HCT116 (cell line): ENCODE measurements around the gene PSG6. TPM values are rescaled to one million over a fixed set of nuclear protein-coding genes. Genes with fewer than 3 reads are reported as not detected.
"Not testable (repeated sequence)": the region's sequence is repeated elsewhere in the genome, so short reads cannot be mapped to it uniquely, and the experiment has no call there.

ENCODE experiments used
- ATAC-seq: fragments of 200-7000 bp; cut with Tn5 transposase; 2 replicates; pipeline ENCODE4 v1.9.1; 2020; ENCODE audit warnings: mild to moderate bottlenecking, moderate library complexity
- BruUV-seq: library from RNA; stranded (reverse); fragments of 400-500 nt; replicated peaks from 2 replicates; lab custom pipeline; 2021; lab: Mats Ljungman, UMichigan
- CTCF ChIA-PET: fragments of 300-600 bp; sonication (Branson Sonifier 250); formaldehyde crosslinking; loops from one replicate; lab custom pipeline; 2021; ENCODE audit warnings: antibody characterized with exemption; lab: Charles Lee
- POLR2A ChIA-PET: fragments of 300-600, 350-600 bp; sonication (Branson Sonifier 250); formaldehyde crosslinking; loops from one replicate; lab custom pipeline; 2021; ENCODE audit warnings: antibody characterized with exemption; lab: Charles Lee
- RAD21 ChIA-PET, 2 experiments: fragments of 300-600 bp; sonication (Branson Sonifier 250); formaldehyde crosslinking; loops; one replicate each; lab custom pipeline; 2023; ENCODE audit warnings: low total read pairs in 2 of 2; ENCODE audit not compliant: uncharacterized antibody in 2 of 2, unreplicated experiment in 2 of 2, low non-redundant PET in 1 of 2; lab: Charles Lee
- DNase-seq: peaks from one replicate; pipeline ENCODE4 v3.0.0-alpha.2; 2010; ENCODE audit warnings: low read depth, low spot score
- H2AFZ ChIP-seq: fragments of 200-600 bp; shearing (Covaris generic), sonication (generic); 2 replicates; pipeline ENCODE4 v1.6.1; 2017; ENCODE audit warnings: low read depth, mixed run types, mixed read lengths, antibody characterized with exemption, low read length; ENCODE audit not compliant: poor library complexity, severe bottlenecking
- H3K27ac ChIP-seq: 2 replicates; pipeline ENCODE4 v1.5.1; 2012; ENCODE audit warnings: low read depth, low read length
- H3K27me3 ChIP-seq: fragments of 200-600 bp; sonication (generic); 2 replicates; pipeline ENCODE4 v1.6.1; 2016; ENCODE audit warnings: mixed run types, low read length, mixed read lengths; ENCODE audit not compliant: insufficient read depth
- H3K36me3 ChIP-seq, 2 experiments: fragments of 200-500 bp in 1 of 2; fragments of 200-600 bp in 1 of 2; sonication (Bioruptor generic) in 1 of 2; sonication (generic) in 1 of 2; 2 replicates each; pipeline versions ENCODE4 v1.5.1 to v1.6.1; 2014 to 2016; ENCODE audit warnings: low read length in 2 of 2, inconsistent platforms in 1 of 2, mixed read lengths in 1 of 2, mixed run types in 1 of 2; ENCODE audit not compliant: insufficient read depth in 2 of 2, control insufficient read depth in 1 of 2
- H3K4me1 ChIP-seq, 2 experiments: fragments of 200-600 bp in 1 of 2; sonication (generic) in 1 of 2; 2 replicates each; pipeline versions ENCODE4 v1.5.1 to v1.6.1; 2012 to 2017; ENCODE audit warnings: low read length in 2 of 2, inconsistent platforms in 1 of 2, mild to moderate bottlenecking in 1 of 2, mixed read lengths in 1 of 2, mixed run types in 1 of 2, moderate library complexity in 1 of 2; ENCODE audit not compliant: insufficient read depth in 2 of 2, control insufficient read depth in 1 of 2
- H3K4me2 ChIP-seq: fragments of 200-600 bp; sonication (generic); 2 replicates; pipeline ENCODE4 v1.6.1; 2017; ENCODE audit warnings: mixed run types, low read length, mixed read lengths
- H3K4me3 ChIP-seq, 2 experiments: fragments of 200-600 bp in 1 of 2; sonication (generic) in 1 of 2; replicated peaks in 1 of 2; 2 replicates each; pipeline ENCODE4 v1.5.1; 2011 to 2016; ENCODE audit warnings: low read length in 2 of 2, control low read depth in 1 of 2, low read depth in 1 of 2, mild to moderate bottlenecking in 1 of 2, mixed read lengths in 1 of 2, mixed run types in 1 of 2
- H3K79me2 ChIP-seq: fragments of 200-600 bp; sonication (generic); 2 replicates; pipeline ENCODE4 v1.6.1; 2017; ENCODE audit warnings: mild to moderate bottlenecking, mixed run types, low read length, moderate library complexity, mixed read lengths; ENCODE audit not compliant: insufficient read depth
- H3K9ac ChIP-seq: fragments of 200-600 bp; sonication (generic); 2 replicates; pipeline ENCODE4 v1.6.1; 2016; ENCODE audit warnings: low read length, mixed read lengths
- H3K9me2 ChIP-seq: fragments of 200-600 bp; sonication (generic), shearing (Covaris generic); 2 replicates; pipeline ENCODE4 v1.6.1; 2017; ENCODE audit warnings: mixed run types, mild to moderate bottlenecking, moderate library complexity; ENCODE audit not compliant: insufficient read depth
- H3K9me3 ChIP-seq, 2 experiments: fragments of 200-500 bp in 1 of 2; fragments of 200-600 bp in 1 of 2; sonication (Bioruptor generic) in 1 of 2; sonication (generic) in 1 of 2; 2 replicates each; pipeline ENCODE4 v1.6.1; 2014 to 2017; ENCODE audit warnings: low read length in 2 of 2, mixed read lengths in 2 of 2, inconsistent platforms in 1 of 2, low read depth in 1 of 2, mild to moderate bottlenecking in 1 of 2, mixed run types in 1 of 2, moderate library complexity in 1 of 2; ENCODE audit not compliant: control insufficient read depth in 1 of 2, insufficient read depth in 1 of 2
- H4K20me1 ChIP-seq: fragments of 200-600 bp; sonication (generic), shearing (Covaris generic); 2 replicates; pipeline ENCODE4 v1.6.1; 2017; ENCODE audit warnings: mixed run types, mild to moderate bottlenecking, moderate library complexity; ENCODE audit not compliant: insufficient read depth
- CBX3 ChIP-seq: IDR thresholded peaks from 2 replicates; pipeline ENCODE4 v1.6.1; 2012; ENCODE audit warnings: low read depth
- CTCF ChIP-seq, 3 experiments: fragments of 200-600 bp in 1 of 3; sonication (generic) in 1 of 3; IDR thresholded peaks in 2 of 3; conservative IDR thresholded peaks in 1 of 3; 2 replicates each; pipeline ENCODE4 v1.5.1; 2012 to 2017; ENCODE audit warnings: low read depth in 2 of 3, low read length in 2 of 3, antibody characterized with exemption in 1 of 3, borderline replicate concordance in 1 of 3, control low read depth in 1 of 3, mild to moderate bottlenecking in 1 of 3, mixed read lengths in 1 of 3, mixed run types in 1 of 3, moderate library complexity in 1 of 3; ENCODE audit not compliant: insufficient read depth in 1 of 3
- MAX ChIP-seq: IDR thresholded peaks from 2 replicates; pipeline ENCODE4 v1.6.1; 2012
- RAD21 ChIP-seq: IDR thresholded peaks from 2 replicates; pipeline ENCODE4 v1.6.1; 2012; ENCODE audit warnings: low read depth, mild to moderate bottlenecking
- intact Hi-C: fragments of 100-400 bp; cut with micrococcal nuclease; formaldehyde crosslinking; loops from 2 replicates; pipeline ENCODE4 v1.10.0; 2022
- total RNA-seq: library from RNA; stranded (reverse); gene quantifications from one replicate; pipeline ENCODE4 v1.2.1, GENCODE V29; 2021; ENCODE audit not compliant: unreplicated experiment

Gene PSG6
- total RNA-seq, 1 experiment from 2014 or later = not detected

GRCh38 chr19:42882010-42882409, 35.7 kb downstream of the PSG6 start:
- RAD21 ChIA-PET, intact Hi-C loops, H4K20me1 ChIP-seq, H3K4me1 ChIP-seq, H3K4me3 ChIP-seq, H3K36me3 ChIP-seq, ATAC-seq, H2AFZ ChIP-seq, H3K9me3 ChIP-seq, H3K9ac ChIP-seq, DNase-seq, H3K9me2 ChIP-seq, H3K27ac ChIP-seq, H3K79me2 ChIP-seq, BruUV-seq, POLR2A ChIA-PET, H3K27me3 ChIP-seq, H3K4me2 ChIP-seq: not testable (repeated sequence)
- CTCF ChIA-PET = interaction anchor here (1.2 kb wide), 1 partner anchor 88 kb away, joined by 3 read pairs; no protein-coding TSS in a partner anchor

- not testable (repeated sequence) for ATAC-seq
These were observed 36.4 kb downstream of the PSG6 start for GRCh38 chr19:42881279-42881678.

GRCh38 chr19:42880621-42881020, 37.1 kb downstream of the PSG6 start:
- intact Hi-C loops, H3K9ac ChIP-seq, CTCF ChIA-PET, RAD21 ChIA-PET, H3K79me2 ChIP-seq, POLR2A ChIA-PET, H3K27me3 ChIP-seq, H3K27ac ChIP-seq, H3K9me2 ChIP-seq, H4K20me1 ChIP-seq, H3K4me2 ChIP-seq, ATAC-seq, H2AFZ ChIP-seq, H3K36me3 ChIP-seq, DNase-seq, H3K4me3 ChIP-seq, H3K9me3 ChIP-seq, BruUV-seq, H3K4me1 ChIP-seq: not testable (repeated sequence)

More at GRCh38 chr19:42881279-42881678, 36.4 kb downstream of the PSG6 start:
- H3K4me2 ChIP-seq, RAD21 ChIA-PET, H3K4me3 ChIP-seq, H2AFZ ChIP-seq, H3K36me3 ChIP-seq, H3K9me3 ChIP-seq, BruUV-seq, DNase-seq, POLR2A ChIA-PET, H4K20me1 ChIP-seq, H3K27ac ChIP-seq, CTCF ChIA-PET, H3K9ac ChIP-seq, intact Hi-C loops, H3K9me2 ChIP-seq, H3K79me2 ChIP-seq, H3K4me1 ChIP-seq, H3K27me3 ChIP-seq: not testable (repeated sequence)
- peak; percentile 82 for TF ChIP-seq MAX
- TF ChIP-seq CTCF (IDR thresholded peaks at IDR 0.05 in 2 of 3, conservative IDR thresholded peaks at IDR 0.05 in 1 of 3; ENCODE audit: borderline replicate concordance in 1 of 3, insufficient read depth in 1 of 3, low read depth in 2 of 3, low read length in 2 of 3) = peak; percentile 30 to 64 (median 57); a peak in 5 of 6 replicates
- 0 out of 2 replicates have a peak, but pooled peaks have one; percentile 37 for TF ChIP-seq CBX3
- TF ChIP-seq RAD21 = peak; percentile 37; the same call in 1 of the 2 replicates
